CD4-positive, alpha-beta T cell (primary cell): Measurements from ENCODE around the gene SLC17A9. TPM values are rescaled to one million over a fixed set of nuclear protein-coding genes. Genes with fewer than 3 reads are reported as not detected.
A peak's percentile ranks its signal among the peaks of the same experiment; 100 is the strongest.

Experiments
- ATAC-seq: fragments of 200-7000 bp; cut with Tn5 transposase; one replicate; pipeline ENCODE4 v1.10.0; 2022; ENCODE audit warnings: mild to moderate bottlenecking; ENCODE audit not compliant: poor library complexity
- CTCF ChIA-PET: fragments of 350-600 bp; sonication (Branson Sonifier 250); formaldehyde crosslinking; loops from one replicate; lab custom pipeline; 2021; ENCODE audit warnings: antibody characterized with exemption, inconsistent platforms; lab: Charles Lee
- POLR2A ChIA-PET: fragments of 350-600 bp; sonication (Branson Sonifier 250); formaldehyde crosslinking; loops from one replicate; lab custom pipeline; 2021; ENCODE audit warnings: antibody characterized with exemption, inconsistent platforms; lab: Charles Lee
- DNase-seq, 14 experiments: peaks; one replicate each; pipeline ENCODE4 v3.0.0-alpha.2; 2013 to 2020; ENCODE audit warnings: mixed read lengths in 2 of 14
- H3K27ac ChIP-seq, 2 donors: one replicate each; pipeline versions ENCODE4 v1.5.1 to v1.7.0; 2013; ENCODE audit warnings: low read length in 2 of 2, low read depth in 1 of 2, mild to moderate bottlenecking in 1 of 2
- H3K27me3 ChIP-seq, 2 experiments: 1 replicate in 1 of 2; 2 replicates in 1 of 2; pipeline versions ENCODE4 v1.6.1 to v1.7.0; 2013; ENCODE audit warnings: low read length in 2 of 2, control low read depth in 1 of 2, mild to moderate bottlenecking in 1 of 2, moderate library complexity in 1 of 2; ENCODE audit not compliant: insufficient read depth in 2 of 2, control insufficient read depth in 1 of 2
- H3K36me3 ChIP-seq: one replicate; pipeline ENCODE4 v1.6.1; 2013; ENCODE audit warnings: low read length, control low read depth; ENCODE audit not compliant: insufficient read depth
- H3K4me1 ChIP-seq: one replicate; pipeline ENCODE4 v1.6.1; 2013; ENCODE audit warnings: low read length, control low read depth; ENCODE audit not compliant: insufficient read depth
- H3K4me3 ChIP-seq: one replicate; pipeline ENCODE4 v1.5.1; 2013; ENCODE audit warnings: mild to moderate bottlenecking, low read length, moderate library complexity
- H3K9me3 ChIP-seq, 2 experiments: 1 replicate in 1 of 2; 2 replicates in 1 of 2; pipeline versions ENCODE4 v1.6.1 to v1.7.0; 2013; ENCODE audit warnings: low read length in 2 of 2, mild to moderate bottlenecking in 2 of 2, control low read depth in 1 of 2, moderate library complexity in 1 of 2; ENCODE audit not compliant: control insufficient read depth in 1 of 2, insufficient read depth in 1 of 2
- H3K27ac Mint-ChIP-seq: one replicate; pipeline ENCODE4 v1.8.0; 2020; ENCODE audit warnings: mixed read lengths
- H3K27me3 Mint-ChIP-seq: one replicate; pipeline ENCODE4 v1.8.0; 2021; ENCODE audit warnings: mixed read lengths
- H3K36me3 Mint-ChIP-seq: one replicate; pipeline ENCODE4 v1.8.0; 2021; ENCODE audit warnings: low read depth, mixed read lengths
- H3K4me1 Mint-ChIP-seq: one replicate; pipeline ENCODE4 v1.8.0; 2021; ENCODE audit warnings: low read depth, mixed read lengths
- H3K4me3 Mint-ChIP-seq: one replicate; pipeline ENCODE4 v1.8.0; 2020; ENCODE audit warnings: mild to moderate bottlenecking, mixed read lengths
- H3K9me3 Mint-ChIP-seq: one replicate; pipeline ENCODE4 v1.8.0; 2020; ENCODE audit warnings: mixed read lengths
- intact Hi-C, 2 experiments: fragments of 100-400 bp; cut with DNase I in 1 of 2; cut with micrococcal nuclease in 1 of 2; formaldehyde crosslinking; loops; one replicate each; pipeline versions ENCODE4 v1.15.1 to v1.9.0; 2023 to 2025; cut with DNase I, micrococcal nuclease
- total RNA-seq, 174 experiments: library from RNA in 2 of 174; stranded (reverse) in 2 of 174; gene quantifications; one replicate each; pipeline ENCODE4 v1.2.3 and lab custom pipeline; 2021 to 2026
- TF ChIP-seq, protein P1 (sequence below): fragments of 200-600 bp; IDR thresholded peaks from one replicate; pipeline ENCODE4 v1.8.0; 2022; ENCODE audit warnings: antibody characterized with exemption, mild to moderate bottlenecking

The SLC17A9 gene
- total RNA-seq, 2 experiments from 2014 or later = 3.5 to 5.5 TPM

DNA sequence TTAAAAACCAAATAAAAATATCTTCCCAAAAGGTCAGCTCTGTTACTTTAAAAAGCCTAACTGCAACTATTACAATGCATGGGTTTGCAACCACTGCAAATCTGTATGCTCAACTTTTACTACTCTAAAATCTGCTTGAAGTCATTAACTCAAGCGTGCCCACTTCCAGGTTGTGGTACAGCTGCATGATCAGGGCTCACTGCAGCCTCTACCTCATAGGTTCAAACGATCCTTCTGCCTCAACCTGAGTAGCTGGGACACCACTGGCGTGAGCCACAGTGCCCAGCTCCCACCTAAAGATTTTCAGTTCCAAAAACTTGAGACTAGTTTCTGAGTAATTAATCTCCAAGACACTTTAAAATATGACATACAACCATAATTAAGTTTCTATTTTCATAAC, 34.4 kb upstream of the SLC17A9 start:
- H3K4me1 ChIP-seq = peaks cover 82% of the 10 kb centered on the region
- peak overlapping the region in 1 of 2 donors; percentile 66 for H3K27ac ChIP-seq
- Mint-ChIP-seq H3K27ac (peak overlapping the region; percentile 82), H3K9me3 (no peaks in the 10 kb centered on the region), H3K4me3 (peak overlapping the region; percentile 85), H3K36me3 (peaks cover 16% of the 10 kb centered on the region), H3K27me3 (no peaks in the 10 kb centered on the region), H3K4me1 (peaks cover 93% of the 10 kb centered on the region)
- POLR2A ChIA-PET = interaction anchor here (0.8 to 5.6 kb wide), 10 partner anchors 8 to 60 kb away, joined by 3 to 40 read pairs (median 10); partner anchors contain the start of genes DIDO1, GID8 and TCFL5
- H3K9me3 ChIP-seq = no peaks in the 10 kb centered on the region
- peaks cover 11% of the 10 kb centered on the region for H3K36me3 ChIP-seq
- DNase-seq (peak in 5 of 14 experiments; percentile 25 to 49 (median 41)), ATAC-seq (peak; percentile 29)
- H3K27me3 ChIP-seq = no peaks in the 10 kb centered on the region
- CTCF ChIA-PET = interaction anchor here (0.9 to 5.3 kb wide), 6 partner anchors 10 to 63 kb away, joined by 3 to 38 read pairs (median 4); no protein-coding TSS in a partner anchor
- H3K4me3 ChIP-seq = peak overlapping the region; percentile 34
- TF ChIP-seq, protein P1, sequence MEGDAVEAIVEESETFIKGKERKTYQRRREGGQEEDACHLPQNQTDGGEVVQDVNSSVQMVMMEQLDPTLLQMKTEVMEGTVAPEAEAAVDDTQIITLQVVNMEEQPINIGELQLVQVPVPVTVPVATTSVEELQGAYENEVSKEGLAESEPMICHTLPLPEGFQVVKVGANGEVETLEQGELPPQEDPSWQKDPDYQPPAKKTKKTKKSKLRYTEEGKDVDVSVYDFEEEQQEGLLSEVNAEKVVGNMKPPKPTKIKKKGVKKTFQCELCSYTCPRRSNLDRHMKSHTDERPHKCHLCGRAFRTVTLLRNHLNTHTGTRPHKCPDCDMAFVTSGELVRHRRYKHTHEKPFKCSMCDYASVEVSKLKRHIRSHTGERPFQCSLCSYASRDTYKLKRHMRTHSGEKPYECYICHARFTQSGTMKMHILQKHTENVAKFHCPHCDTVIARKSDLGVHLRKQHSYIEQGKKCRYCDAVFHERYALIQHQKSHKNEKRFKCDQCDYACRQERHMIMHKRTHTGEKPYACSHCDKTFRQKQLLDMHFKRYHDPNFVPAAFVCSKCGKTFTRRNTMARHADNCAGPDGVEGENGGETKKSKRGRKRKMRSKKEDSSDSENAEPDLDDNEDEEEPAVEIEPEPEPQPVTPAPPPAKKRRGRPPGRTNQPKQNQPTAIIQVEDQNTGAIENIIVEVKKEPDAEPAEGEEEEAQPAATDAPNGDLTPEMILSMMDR = no peak
- intact Hi-C loops = loop anchor here in 1 of 2 experiments (1.0 to 2.0 kb wide), 2 partner anchors 18 to 19 kb away; no protein-coding TSS in a partner anchor

DNA sequence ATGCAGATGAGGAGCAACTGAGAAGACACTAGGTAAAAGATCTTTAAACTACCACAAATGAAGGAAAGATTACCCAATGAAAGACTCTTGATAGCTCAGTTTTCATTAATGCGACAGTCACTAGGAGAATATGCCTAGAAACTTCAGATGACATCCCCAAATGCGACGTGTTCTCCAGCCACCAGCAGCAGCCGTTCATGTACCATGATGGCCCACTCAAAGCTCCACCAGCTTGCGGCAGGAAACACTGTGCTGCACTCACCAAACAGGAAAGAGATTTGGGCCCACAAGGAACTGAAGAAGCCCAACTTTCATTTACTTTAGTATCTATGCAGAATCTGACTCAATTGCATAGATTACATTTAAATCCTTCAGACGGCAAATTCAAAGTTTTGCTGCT, 33.7 kb upstream of the SLC17A9 start:
- H3K4me1 Mint-ChIP-seq = peaks cover 93% of the 10 kb centered on the region
- H3K9me3 Mint-ChIP-seq = no peaks in the 10 kb centered on the region
- no peaks in the 10 kb centered on the region for H3K9me3 ChIP-seq
- H3K4me3 Mint-ChIP-seq = peak overlapping the region; percentile 85
- POLR2A ChIA-PET = interaction anchor here (0.8 to 5.6 kb wide), 11 partner anchors 8 to 57 kb away, joined by 3 to 40 read pairs (median 9); partner anchors contain the start of genes DIDO1, GID8 and TCFL5
- TF ChIP-seq, protein P1 = no peak
- peak overlapping the region; percentile 26 to 66 for H3K27ac ChIP-seq
- peaks cover 4% of the 10 kb centered on the region for H3K36me3 ChIP-seq
- H3K36me3 Mint-ChIP-seq = peaks cover 9% of the 10 kb centered on the region
- intact Hi-C loops = loop anchor here in 1 of 2 experiments (1.0 to 2.0 kb wide), 2 partner anchors 18 to 19 kb away; no protein-coding TSS in a partner anchor
- peak overlapping the region; percentile 34 for H3K4me3 ChIP-seq
- H3K27me3 Mint-ChIP-seq = no peaks in the 10 kb centered on the region
- peak overlapping the region; percentile 82 for H3K27ac Mint-ChIP-seq
- ATAC-seq (peak; percentile 61), DNase-seq (peak in 11 of 14 experiments; percentile 35 to 75 (median 51))
- peaks cover 83% of the 10 kb centered on the region for H3K4me1 ChIP-seq
- CTCF ChIA-PET = interaction anchor here (0.9 to 5.3 kb wide), 6 partner anchors 11 to 62 kb away, joined by 3 to 38 read pairs (median 4); no protein-coding TSS in a partner anchor
- H3K27me3 ChIP-seq = no peaks in the 10 kb centered on the region

DNA sequence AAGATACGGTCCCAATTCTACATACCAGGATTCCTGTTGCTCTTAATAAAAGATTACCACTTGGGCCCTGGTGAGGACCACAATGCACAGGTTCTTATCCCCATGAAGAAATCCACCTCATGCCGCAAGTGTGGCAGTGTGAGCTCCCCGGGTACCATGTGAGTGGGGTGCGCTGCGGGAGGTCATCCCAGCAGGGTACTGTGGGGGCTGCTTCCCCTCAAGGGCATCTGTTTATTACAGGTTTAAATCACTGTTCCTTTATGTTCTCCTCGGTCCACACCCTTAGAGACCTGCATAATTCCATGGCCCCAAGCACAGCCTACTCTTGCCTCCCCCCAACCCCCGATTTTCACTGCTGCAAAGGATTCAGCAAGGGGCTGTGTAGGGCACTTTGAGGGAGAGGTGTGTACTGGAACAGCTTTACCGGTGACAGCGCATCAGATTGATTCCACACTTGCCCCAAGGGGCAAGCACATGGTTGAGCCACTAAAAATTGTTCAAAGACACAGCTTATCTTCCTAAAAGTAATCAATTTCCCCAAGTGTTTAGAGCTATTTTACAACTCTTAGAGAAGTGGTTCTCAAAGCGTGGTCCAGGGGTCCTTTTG, 32.4 kb upstream of the SLC17A9 start:
- intact Hi-C loops = no loop called here
- Histone ChIP-seq H3K27ac (peak overlapping the region; percentile 30 to 66), H3K27me3 (no peaks in the 10 kb centered on the region), H3K4me3 (no peak overlapping the region), H3K36me3 (no peaks in the 10 kb centered on the region), H3K9me3 (no peaks in the 10 kb centered on the region), H3K4me1 (peaks cover 84% of the 10 kb centered on the region)
- Mint-ChIP-seq H3K36me3 (peaks cover 3% of the 10 kb centered on the region), H3K27ac (peak overlapping the region; percentile 82), H3K4me3 (peak overlapping the region; percentile 65), H3K9me3 (no peaks in the 10 kb centered on the region), H3K4me1 (peaks cover 93% of the 10 kb centered on the region), H3K27me3 (no peaks in the 10 kb centered on the region)
- ChIA-PET POLR2A (interaction anchor here (1.0 to 5.6 kb wide), 5 partner anchors 7 to 59 kb away, joined by 3 to 40 read pairs (median 10); partner anchors contain the start of genes DIDO1, GID8 and TCFL5), CTCF (interaction anchor here (1.2 to 5.3 kb wide), 4 partner anchors 12 to 20 kb away, joined by 3 to 38 read pairs (median 16); partner anchors contain the start of gene GID8)
- TF ChIP-seq, protein P1 = no peak
- ATAC-seq (no peak), DNase-seq (no peak)
